ENCODE measurements around the gene ESRRG.

GRCh38 chr1:216710055-216710454, 13.2 kb downstream of the ESRRG start:
- TF ChIP-seq CTCF (IDR thresholded peaks at IDR 0.05; ENCODE audit: insufficient read depth, low read length, poor library complexity, severe bottlenecking) (no peak), EZH2phosphoT487 (conservative IDR thresholded peaks at IDR 0.05; ENCODE audit: low read length) (no peak)
